Kidney (tissue), 14 donors: ENCODE results near the gene GET3. TPM values are rescaled to one million over a fixed set of nuclear protein-coding genes. Genes with fewer than 3 reads are reported as not detected.
A peak's percentile ranks its signal among the peaks of the same experiment; 100 is the strongest.

Experiments used
- DNase-seq, 5 donors: peaks; one replicate each; pipeline ENCODE4 v3.0.0-alpha.2; 2013 to 2020
- FAIRE-seq: peaks from 2 replicates; lab custom pipeline; 2012; peaks lifted over from hg19 to GRCh38; lab: Jason Lieb, UNC
- H3K27ac ChIP-seq, 2 donors: one replicate each; pipeline ENCODE4 v1.7.0; 2013; ENCODE audit warnings: low read depth in 2 of 2, low read length in 2 of 2, inconsistent platforms in 1 of 2
- H3K27me3 ChIP-seq: one replicate; pipeline ENCODE4 v1.7.1; 2013; ENCODE audit warnings: low read length, inconsistent platforms; ENCODE audit not compliant: control insufficient read depth, insufficient read depth
- H3K36me3 ChIP-seq, 3 donors: one replicate each; pipeline versions ENCODE4 v1.7.0 to v1.7.1; 2013; ENCODE audit warnings: low read length in 3 of 3, control low read depth in 1 of 3, inconsistent platforms in 1 of 3; ENCODE audit not compliant: insufficient read depth in 3 of 3, control insufficient read depth in 2 of 3
- H3K4me1 ChIP-seq, 3 donors: one replicate each; pipeline versions ENCODE4 v1.7.0 to v1.7.1; 2013; ENCODE audit warnings: low read length in 3 of 3, inconsistent platforms in 1 of 3, low read depth in 1 of 3; ENCODE audit not compliant: control insufficient read depth in 2 of 3, insufficient read depth in 2 of 3
- H3K4me3 ChIP-seq, 3 donors: one replicate each; pipeline versions ENCODE4 v1.7.0 to v1.8.1; 2013; ENCODE audit warnings: low read length in 3 of 3, control low read depth in 1 of 3, inconsistent platforms in 1 of 3
- H3K9ac ChIP-seq, 3 donors: one replicate each; pipeline versions ENCODE4 v1.7.0 to v1.7.1; 2013; ENCODE audit warnings: low read length in 3 of 3, control low read depth in 1 of 3, inconsistent platforms in 1 of 3
- H3K9me3 ChIP-seq, 3 donors: one replicate each; pipeline versions ENCODE4 v1.7.0 to v1.7.1; 2013; ENCODE audit warnings: low read length in 3 of 3, control low read depth in 1 of 3, inconsistent platforms in 1 of 3; ENCODE audit not compliant: control insufficient read depth in 2 of 3, insufficient read depth in 1 of 3
- CTCF ChIP-seq: IDR thresholded peaks from 3 replicates; pipeline ENCODE4 v1.5.1; 2012; ENCODE audit warnings: mild to moderate bottlenecking, moderate library complexity, borderline replicate concordance; ENCODE audit not compliant: insufficient read depth; ENCODE audit errors: extremely low read depth
- intact Hi-C: fragments of 100-400 bp; cut with DNase I; formaldehyde crosslinking; loops from one replicate; pipeline ENCODE4 v1.11.1; 2022
- polyA plus RNA-seq: library from polyadenylated mRNA; stranded (reverse); fragments of 350-450 nt; fragmentation: Illumina TruSeq; extraction: RNeasy Lipid Tissue Mini Kit (QIAGEN cat#74804); gene quantifications from one replicate; pipeline ENCODE4 v1.2.3, GENCODE V29; 2014; ENCODE audit warnings: low read depth, low replicate concordance; ENCODE audit not compliant: insufficient read depth
- total RNA-seq: library from RNA; stranded (reverse); fragmentation: NEBNext Ultra II Directional; extraction: Animal tissue kit (Norgen Biotek cat#: 25700); gene quantifications from one replicate; pipeline ENCODE4 v1.2.1, GENCODE V29; 2021
- donor health status: control.
- donor health status: control.
- donor health status: control.
- donor health status: control.
- donor health status: control.
- donor health status: DM: yes; HTN: yes; CAD: no.
- donor health status: Normal renal cell carcinoma (clear cell type).

GET3 gene
- total and polyA plus RNA-seq, 2 donors from 2014 or later = 71.3 to 132 TPM

GRCh38 chr19:12763100-12763499 lies 25.8 kb downstream of the GET3 start:
- Histone ChIP-seq H3K9ac (no peak overlapping the region), H3K27ac (no peak overlapping the region), H3K36me3 (peaks cover 0 to 22% (median 5%) of the 10 kb centered on the region in 3 donors), H3K4me3 (no peak overlapping the region), H3K4me1 (no peaks in the 10 kb centered on the region), H3K27me3 (no peaks in the 10 kb centered on the region), H3K9me3 (no peaks in the 10 kb centered on the region)
- no peak for TF ChIP-seq CTCF
- FAIRE-seq (no peak), DNase-seq (peak in 1 of 5 donors; percentile 66)
- intact Hi-C loops = loop anchor here (5.0 kb wide), 1 partner anchor 79 kb away; no protein-coding TSS in a partner anchor

GRCh38 chr19:12764698-12765097 lies 27.4 kb downstream of the GET3 start:
- H3K9me3 ChIP-seq = no peaks in the 10 kb centered on the region
- no peak overlapping the region for H3K27ac ChIP-seq
- H3K4me3 ChIP-seq = no peak overlapping the region
- no peaks in the 10 kb centered on the region for H3K27me3 ChIP-seq
- intact Hi-C loops = loop anchor here (5.0 kb wide), 1 partner anchor 78 kb away; no protein-coding TSS in a partner anchor
- TF ChIP-seq CTCF = no peak
- H3K9ac ChIP-seq = no peak overlapping the region
- H3K36me3 ChIP-seq = peaks cover 0 to 26% (median 5%) of the 10 kb centered on the region in 3 donors
- FAIRE-seq = no peak
- no peaks in the 10 kb centered on the region for H3K4me1 ChIP-seq
- DNase-seq = peak in 1 of 5 donors; percentile 59

GRCh38 chr19:12766051-12766521 lies 28.8 kb downstream of the GET3 start:
- Histone ChIP-seq H3K27ac (no peak overlapping the region), H3K4me1 (no peaks in the 10 kb centered on the region), H3K9ac (no peak overlapping the region), H3K9me3 (no peaks in the 10 kb centered on the region), H3K27me3 (no peaks in the 10 kb centered on the region), H3K4me3 (peak overlapping the region in 1 of 3 donors; percentile 45), H3K36me3 (peaks cover 0 to 29% (median 5%) of the 10 kb centered on the region in 3 donors)
- intact Hi-C loops = no loop called here
- no peak for FAIRE-seq
- DNase-seq = peak; percentile 88 to 96 (median 91)
- peak; percentile 93 for TF ChIP-seq CTCF
